Mammary epithelial cell (primary cell): ENCODE results near the gene TRMU.

Source experiments
- CTCF ChIP-seq, 2 donors: IDR thresholded peaks in 1 of 2; conservative IDR thresholded peaks in 1 of 2; 2 replicates each; pipeline ENCODE4 v1.5.1; 2011 to 2012; ENCODE audit warnings: inconsistent platforms in 2 of 2, low read length in 2 of 2, mild to moderate bottlenecking in 2 of 2, control low read depth in 1 of 2, low read depth in 1 of 2; ENCODE audit not compliant: insufficient read depth in 1 of 2; ENCODE audit errors: extremely low read depth in 1 of 2
- EZH2 ChIP-seq: IDR thresholded peaks from 2 replicates; pipeline ENCODE4 v1.6.1; 2012; ENCODE audit warnings: low read length, inconsistent platforms, borderline replicate concordance

- no peak for TF ChIP-seq EZH2
- TF ChIP-seq CTCF (conservative IDR thresholded peaks at IDR 0.05 in 1 of 2, IDR thresholded peaks at IDR 0.05 in 1 of 2; ENCODE audit: extremely low read depth in 1 of 2, insufficient read depth in 1 of 2, low read depth in 1 of 2, low read length in 2 of 2), result no peak
Measured at GRCh38 chr22:46348099-46348695, 12.7 kb downstream of the TRMU start.
